ENCODE results near the gene RCHY1.
A peak's percentile ranks its signal among the peaks of the same experiment; 100 is the strongest.

GRCh38 chr4:75490155-75490554 lies 24.0 kb downstream of the RCHY1 start:
- peak; percentile 29 for TF ChIP-seq CTCF (conservative IDR thresholded peaks at IDR 0.05)
- no peak for TF ChIP-seq EZH2 (IDR thresholded peaks at IDR 0.05; ENCODE audit: low read depth)

Measured in PC-9 (cell line).